Bronchial epithelial cell (primary cell): ENCODE data around the gene TRIM47. TPM values are rescaled to one million over a fixed set of nuclear protein-coding genes. Genes with fewer than 3 reads are reported as not detected.
A peak's percentile ranks its signal among the peaks of the same experiment; 100 is the strongest.

Experiments used
- DNase-seq: peaks from one replicate; pipeline ENCODE4 v3.0.0-alpha.2; 2010; ENCODE audit warnings: low read depth
- FAIRE-seq: peaks from 2 replicates; lab custom pipeline; 2011; peaks lifted over from hg19 to GRCh38; lab: Jason Lieb, UNC
- H3K27me3 ChIP-seq: 2 replicates; pipeline ENCODE4 v1.5.1; 2011; ENCODE audit warnings: low read length; ENCODE audit not compliant: control insufficient read depth, insufficient read depth
- H3K36me3 ChIP-seq: 2 replicates; pipeline ENCODE4 v1.5.1; 2011; ENCODE audit warnings: low read length; ENCODE audit not compliant: control insufficient read depth, insufficient read depth
- H3K4me3 ChIP-seq: 2 replicates; pipeline ENCODE4 v1.5.1; 2011; ENCODE audit warnings: mild to moderate bottlenecking, low read depth, low read length, control low read depth
- total RNA-seq: library from RNA; depleted of rRNA; stranded (reverse); fragments of >200 nt; gene quantifications from 2 replicates; pipeline ENCODE4 v1.2.1, GENCODE V29; 2014
- TF ChIP-seq, protein P1 (sequence below): IDR thresholded peaks from 2 replicates; pipeline ENCODE4 v1.5.1; 2011; ENCODE audit warnings: mild to moderate bottlenecking, moderate library complexity, low read length, control low read depth, inconsistent platforms; ENCODE audit not compliant: insufficient read depth, severe bottlenecking

Gene TRIM47
- total RNA-seq, 1 donor from 2014 or later = 10.5 TPM

DNA sequence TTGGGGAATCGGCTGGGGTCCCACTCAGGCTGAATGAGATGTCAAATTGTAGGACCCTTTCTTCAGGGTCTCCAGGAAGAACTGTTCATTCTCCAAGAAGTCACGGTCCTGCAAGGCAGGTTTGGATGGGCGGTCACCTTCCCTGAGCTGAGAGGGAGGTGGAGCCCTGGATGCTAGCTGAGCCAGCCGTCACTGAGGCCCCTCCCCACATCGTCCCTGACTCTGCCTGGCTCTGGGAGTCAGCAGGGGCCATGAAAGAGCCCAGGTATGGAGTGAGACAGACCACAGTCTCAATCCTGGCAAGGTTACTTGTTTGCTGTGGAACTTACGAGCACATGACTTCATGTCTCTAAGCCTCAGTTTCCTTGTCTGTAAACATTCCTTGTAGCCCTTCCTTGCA is 32.3 kb upstream of the TRIM47 start:
- TF ChIP-seq, protein P1, sequence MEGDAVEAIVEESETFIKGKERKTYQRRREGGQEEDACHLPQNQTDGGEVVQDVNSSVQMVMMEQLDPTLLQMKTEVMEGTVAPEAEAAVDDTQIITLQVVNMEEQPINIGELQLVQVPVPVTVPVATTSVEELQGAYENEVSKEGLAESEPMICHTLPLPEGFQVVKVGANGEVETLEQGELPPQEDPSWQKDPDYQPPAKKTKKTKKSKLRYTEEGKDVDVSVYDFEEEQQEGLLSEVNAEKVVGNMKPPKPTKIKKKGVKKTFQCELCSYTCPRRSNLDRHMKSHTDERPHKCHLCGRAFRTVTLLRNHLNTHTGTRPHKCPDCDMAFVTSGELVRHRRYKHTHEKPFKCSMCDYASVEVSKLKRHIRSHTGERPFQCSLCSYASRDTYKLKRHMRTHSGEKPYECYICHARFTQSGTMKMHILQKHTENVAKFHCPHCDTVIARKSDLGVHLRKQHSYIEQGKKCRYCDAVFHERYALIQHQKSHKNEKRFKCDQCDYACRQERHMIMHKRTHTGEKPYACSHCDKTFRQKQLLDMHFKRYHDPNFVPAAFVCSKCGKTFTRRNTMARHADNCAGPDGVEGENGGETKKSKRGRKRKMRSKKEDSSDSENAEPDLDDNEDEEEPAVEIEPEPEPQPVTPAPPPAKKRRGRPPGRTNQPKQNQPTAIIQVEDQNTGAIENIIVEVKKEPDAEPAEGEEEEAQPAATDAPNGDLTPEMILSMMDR = no peak
- no peaks in the 10 kb centered on the region for H3K27me3 ChIP-seq
- peaks cover 4% of the 10 kb centered on the region for H3K36me3 ChIP-seq
- no peak overlapping the region for H3K4me3 ChIP-seq
- DNase-seq = no peak
- FAIRE-seq = no peak

DNA sequence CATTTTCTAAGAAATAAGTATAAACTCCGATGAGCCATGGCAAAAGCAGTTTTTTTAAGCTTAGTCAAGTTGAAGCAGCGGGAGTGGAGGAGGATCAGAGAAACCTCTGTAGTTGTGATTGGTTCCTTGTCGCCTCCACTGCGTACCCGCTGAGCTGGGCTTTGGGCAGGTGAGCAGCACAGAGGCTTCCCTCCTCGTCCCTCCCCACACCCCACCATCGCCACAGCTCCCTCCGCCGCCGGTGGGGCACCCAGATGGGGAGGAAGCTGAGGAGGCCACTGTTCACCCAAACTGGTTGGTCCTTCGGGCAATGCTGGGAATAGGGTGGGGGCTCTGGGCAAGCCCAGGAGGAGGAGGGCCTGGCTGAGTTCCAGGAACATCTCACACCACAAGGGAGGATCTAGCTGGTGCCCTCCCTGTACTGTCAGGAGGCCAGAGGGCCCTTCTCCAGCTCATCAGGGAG is 31.5 kb upstream of the TRIM47 start:
- peak; percentile 48 for DNase-seq
- TF ChIP-seq, protein P1 = no peak
- H3K4me3 ChIP-seq = no peak overlapping the region
- no peak for FAIRE-seq
- peaks cover 3% of the 10 kb centered on the region for H3K36me3 ChIP-seq
- no peaks in the 10 kb centered on the region for H3K27me3 ChIP-seq

DNA sequence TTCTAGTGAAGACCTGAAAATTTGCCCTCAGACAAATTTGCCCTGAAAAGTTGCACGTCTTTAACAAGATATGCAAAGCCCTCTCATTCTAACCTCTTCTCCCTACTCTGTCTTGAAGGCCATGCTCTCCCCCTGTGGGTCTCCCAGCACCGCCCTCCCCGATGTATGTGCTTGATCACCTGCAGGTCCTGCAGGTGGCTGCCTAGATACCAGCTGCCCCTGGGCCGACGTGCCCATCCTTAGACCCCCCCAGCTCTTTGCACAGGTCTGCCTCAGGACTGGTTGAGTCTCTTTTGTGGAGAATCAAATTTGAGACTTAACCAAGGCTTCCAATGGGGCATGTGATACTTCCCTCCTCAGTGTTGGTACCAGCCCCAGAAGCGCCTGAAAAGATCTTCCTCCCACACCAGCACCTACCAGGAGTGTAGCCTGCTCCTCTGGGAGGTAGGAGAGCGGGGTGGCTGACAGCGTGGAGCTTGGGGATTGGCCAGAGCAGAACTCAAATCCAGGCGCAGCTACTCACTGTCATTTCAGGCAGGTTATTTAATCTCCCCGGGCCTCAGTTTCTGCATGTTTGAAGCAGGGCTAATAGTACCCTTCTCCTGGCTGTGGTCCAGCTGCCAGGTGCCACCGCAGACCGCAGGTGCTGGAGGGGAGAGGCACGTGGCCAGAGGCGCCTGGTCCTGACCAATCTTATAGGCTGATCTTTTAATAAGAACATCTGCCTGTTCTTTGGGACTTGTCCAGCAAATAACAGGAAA is 30.9 kb upstream of the TRIM47 start:
- FAIRE-seq = no peak
- Histone ChIP-seq H3K4me3 (no peak overlapping the region), H3K27me3 (no peaks in the 10 kb centered on the region), H3K36me3 (peaks cover 3% of the 10 kb centered on the region)
- DNase-seq = no peak
- TF ChIP-seq, protein P1 = no peak

DNA sequence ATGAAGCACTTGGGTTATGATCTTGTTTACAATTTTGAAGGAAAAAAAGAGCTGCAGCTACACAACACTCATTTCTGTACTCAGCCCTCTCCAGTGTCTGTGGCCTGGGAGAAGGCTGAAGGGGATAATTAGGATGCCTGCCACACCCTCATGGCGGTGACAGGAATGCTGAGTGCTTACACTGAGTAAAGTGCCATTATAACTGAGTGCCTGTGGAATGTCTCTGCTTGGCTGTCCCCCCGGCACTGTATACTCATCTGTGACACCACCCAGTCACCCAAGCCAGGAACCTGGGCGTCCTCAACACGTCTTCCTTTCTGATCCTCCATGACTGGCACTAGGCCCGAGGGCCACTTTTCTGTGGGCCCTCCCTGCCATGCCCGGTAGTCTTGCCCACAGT is 29.8 kb upstream of the TRIM47 start:
- no peak overlapping the region for H3K4me3 ChIP-seq
- TF ChIP-seq, protein P1 = no peak
- DNase-seq (no peak), FAIRE-seq (no peak)
- no peaks in the 10 kb centered on the region for H3K36me3 ChIP-seq
- H3K27me3 ChIP-seq = no peaks in the 10 kb centered on the region

DNA sequence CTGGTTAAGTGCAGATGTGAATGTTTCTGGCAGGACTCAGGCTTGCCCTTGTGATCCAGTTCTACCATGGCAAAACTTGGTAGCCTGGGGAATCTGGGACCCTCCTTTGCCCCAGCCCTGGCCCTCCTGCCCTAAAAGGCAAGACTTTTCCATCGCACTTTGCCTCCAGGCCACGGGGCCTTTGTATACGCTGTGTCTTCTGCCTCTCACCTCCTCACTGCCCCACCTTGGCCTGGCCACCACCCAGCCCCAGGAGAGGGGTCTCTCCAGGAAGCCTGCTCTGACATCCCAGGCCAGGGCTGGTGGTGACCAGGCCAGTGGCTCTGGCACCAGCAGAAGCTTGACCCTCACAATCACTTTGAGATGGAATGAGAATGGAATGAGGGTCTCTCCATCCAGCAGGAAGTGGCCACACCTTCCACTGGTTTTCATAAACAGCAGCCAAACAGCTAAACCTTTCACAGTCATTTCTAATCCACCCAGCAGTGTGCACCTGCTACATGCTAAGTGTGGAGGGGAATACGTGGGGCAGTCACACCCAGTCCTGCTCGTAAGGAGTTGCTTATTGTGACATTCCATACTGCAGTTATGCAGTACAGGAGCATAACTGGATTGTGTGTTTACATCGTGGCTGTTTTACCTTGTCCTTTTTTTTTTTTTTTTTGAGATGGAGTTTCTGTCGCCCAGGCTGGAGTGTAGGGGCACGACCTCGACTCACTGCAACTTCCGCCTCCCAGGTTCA is 27.9 kb upstream of the TRIM47 start:
- Histone ChIP-seq H3K27me3 (no peaks in the 10 kb centered on the region), H3K36me3 (peaks cover 2% of the 10 kb centered on the region), H3K4me3 (no peak overlapping the region)
- FAIRE-seq (no peak), DNase-seq (no peak)
- TF ChIP-seq, protein P1 = no peak
